Muscle layer of duodenum (tissue), 2 donors: ENCODE results near the gene CNOT4.
"Not testable (repeated sequence)": the region's sequence is repeated elsewhere in the genome, so short reads cannot be mapped to it uniquely, and the experiment has no call there.

Source experiments
- H3K27ac ChIP-seq: one replicate; pipeline ENCODE4 v1.7.0; 2013; ENCODE audit warnings: mild to moderate bottlenecking, low read length
- H3K27me3 ChIP-seq: one replicate; pipeline ENCODE4 v1.7.0; 2013; ENCODE audit warnings: low read depth, mild to moderate bottlenecking, control low read depth, low read length
- H3K36me3 ChIP-seq, 2 donors: one replicate each; pipeline ENCODE4 v1.7.0; 2013; ENCODE audit warnings: low read length in 2 of 2, control low read depth in 1 of 2, mild to moderate bottlenecking in 1 of 2; ENCODE audit not compliant: insufficient read depth in 2 of 2, control insufficient read depth in 1 of 2
- H3K4me1 ChIP-seq, 2 donors: one replicate each; pipeline ENCODE4 v1.7.0; 2013; ENCODE audit warnings: low read length in 2 of 2, mild to moderate bottlenecking in 2 of 2, control low read depth in 1 of 2, moderate library complexity in 1 of 2; ENCODE audit not compliant: insufficient read depth in 2 of 2, control insufficient read depth in 1 of 2
- H3K4me3 ChIP-seq, 2 donors: one replicate each; pipeline ENCODE4 v1.7.0; 2013; ENCODE audit warnings: low read length in 2 of 2, low read depth in 1 of 2, mild to moderate bottlenecking in 1 of 2
- H3K9me3 ChIP-seq, 2 donors: one replicate each; pipeline ENCODE4 v1.7.0; 2013; ENCODE audit warnings: low read length in 2 of 2, control low read depth in 1 of 2, mild to moderate bottlenecking in 1 of 2; ENCODE audit not compliant: control insufficient read depth in 1 of 2
- donor health status: healthy.

Gene CNOT4

GRCh38 chr7:135449436-135449835 lies 60.5 kb downstream of the CNOT4 start:
- no peaks in the 10 kb centered on the region for H3K9me3 ChIP-seq
- H3K4me3 ChIP-seq, result no peak overlapping the region
- H3K4me1 ChIP-seq, result peaks cover 0 to 6% of the 10 kb centered on the region in 2 donors
- no peaks in the 10 kb centered on the region for H3K36me3 ChIP-seq
- H3K27ac ChIP-seq, result no peak overlapping the region
- H3K27me3 ChIP-seq, result no peaks in the 10 kb centered on the region

GRCh38 chr7:135448753-135449152 lies 61.1 kb downstream of the CNOT4 start:
- H3K4me1 ChIP-seq, result peaks cover 0 to 6% of the 10 kb centered on the region in 2 donors
- H3K36me3 ChIP-seq, result no peaks in the 10 kb centered on the region
- H3K4me3 ChIP-seq, result no peak overlapping the region
- no peak overlapping the region for H3K27ac ChIP-seq
- H3K9me3 ChIP-seq, result no peaks in the 10 kb centered on the region
- H3K27me3 ChIP-seq, result no peaks in the 10 kb centered on the region

- Histone ChIP-seq H3K27ac (no peak overlapping the region), H3K4me1 (peaks cover 0 to 6% of the 10 kb centered on the region in 2 donors), H3K27me3 (no peaks in the 10 kb centered on the region), H3K9me3 (no peaks in the 10 kb centered on the region), H3K4me3 (no peak overlapping the region), H3K36me3 (no peaks in the 10 kb centered on the region)
Measured at GRCh38 chr7:135447748-135448147, 62.2 kb downstream of the CNOT4 start.

GRCh38 chr7:135445690-135446089 lies 64.2 kb downstream of the CNOT4 start:
- Histone ChIP-seq H3K9me3 (no peaks in the 10 kb centered on the region), H3K36me3 (no peaks in the 10 kb centered on the region), H3K27ac (no peak overlapping the region), H3K4me3 (no peak overlapping the region), H3K4me1 (peaks cover 0 to 6% of the 10 kb centered on the region in 2 donors), H3K27me3 (no peaks in the 10 kb centered on the region)

GRCh38 chr7:135445266-135445665 lies 64.6 kb downstream of the CNOT4 start:
- not testable (repeated sequence) for H3K9me3 ChIP-seq, H3K36me3 ChIP-seq, H3K27ac ChIP-seq, H3K27me3 ChIP-seq, H3K4me1 ChIP-seq, H3K4me3 ChIP-seq

- Histone ChIP-seq H3K4me1 (no peaks in the 10 kb centered on the region), H3K9me3 (no peaks in the 10 kb centered on the region), H3K27me3 (no peaks in the 10 kb centered on the region)
Measured at GRCh38 chr7:135441791-135442190, 68.1 kb downstream of the CNOT4 start.

GRCh38 chr7:135434047-135434446 lies 75.9 kb downstream of the CNOT4 start:
- no peak overlapping the region for H3K4me3 ChIP-seq
- H3K36me3 ChIP-seq, result peaks cover 5 to 26% of the 10 kb centered on the region in 2 donors
- no peaks in the 10 kb centered on the region for H3K27me3 ChIP-seq
- peaks cover 0 to 7% of the 10 kb centered on the region in 2 donors for H3K9me3 ChIP-seq
- no peak overlapping the region for H3K27ac ChIP-seq
- peaks cover 0 to 4% of the 10 kb centered on the region in 2 donors for H3K4me1 ChIP-seq

More at GRCh38 chr7:135441791-135442190, 68.1 kb downstream of the CNOT4 start:
- H3K4me3 ChIP-seq, result no peak overlapping the region
- no peak overlapping the region for H3K27ac ChIP-seq
- peaks cover 5 to 11% of the 10 kb centered on the region in 2 donors for H3K36me3 ChIP-seq

- Histone ChIP-seq H3K36me3 (peaks cover 0 to 14% of the 10 kb centered on the region in 2 donors), H3K27me3 (no peaks in the 10 kb centered on the region), H3K4me3 (no peak overlapping the region), H3K27ac (no peak overlapping the region), H3K9me3 (peaks cover 0 to 5% of the 10 kb centered on the region in 2 donors), H3K4me1 (peaks cover 0 to 4% of the 10 kb centered on the region in 2 donors)
Measured at GRCh38 chr7:135430626-135431025, 79.3 kb downstream of the CNOT4 start.

GRCh38 chr7:135428879-135429278 lies 81.0 kb downstream of the CNOT4 start:
- Histone ChIP-seq H3K4me1 (peaks cover 0 to 4% of the 10 kb centered on the region in 2 donors), H3K27ac (no peak overlapping the region), H3K4me3 (no peak overlapping the region), H3K27me3 (no peaks in the 10 kb centered on the region), H3K36me3 (peaks cover 0 to 2% of the 10 kb centered on the region in 2 donors), H3K9me3 (no peaks in the 10 kb centered on the region)

GRCh38 chr7:135428011-135428410 lies 81.9 kb downstream of the CNOT4 start:
- Histone ChIP-seq H3K27me3 (no peaks in the 10 kb centered on the region), H3K27ac (no peak overlapping the region), H3K9me3 (no peaks in the 10 kb centered on the region), H3K36me3 (no peaks in the 10 kb centered on the region), H3K4me3 (no peak overlapping the region), H3K4me1 (peaks cover 0 to 4% of the 10 kb centered on the region in 2 donors)

- Histone ChIP-seq H3K27ac (no peak overlapping the region), H3K4me3 (no peak overlapping the region), H3K4me1 (peaks cover 0 to 4% of the 10 kb centered on the region in 2 donors), H3K9me3 (no peaks in the 10 kb centered on the region), H3K27me3 (no peaks in the 10 kb centered on the region), H3K36me3 (no peaks in the 10 kb centered on the region)
Measured at GRCh38 chr7:135427166-135427565, 82.7 kb downstream of the CNOT4 start.

- H3K27ac ChIP-seq, result no peak overlapping the region
- no peak overlapping the region for H3K4me3 ChIP-seq
- no peaks in the 10 kb centered on the region for H3K36me3 ChIP-seq
- H3K27me3 ChIP-seq, result no peaks in the 10 kb centered on the region
- peaks cover 0 to 4% of the 10 kb centered on the region in 2 donors for H3K4me1 ChIP-seq
- H3K9me3 ChIP-seq, result no peaks in the 10 kb centered on the region
Measured at GRCh38 chr7:135425036-135425435, 84.9 kb downstream of the CNOT4 start.
